ENCODE data around the gene TRIM41.

The TRIM41 gene

GRCh38 chr5:181259974-181260719 is 37.1 kb downstream of the TRIM41 start:
- Histone ChIP-seq H3K4me3 (ENCODE audit: severe bottlenecking) (peak overlapping the region; percentile 81), H3K4me1 (ENCODE audit: insufficient read depth, poor library complexity, severe bottlenecking) (peaks cover 14% of the 10 kb centered on the region), H3K36me3 (ENCODE audit: low read depth) (peaks cover 37% of the 10 kb centered on the region), H3K9me3 (ENCODE audit: severe bottlenecking) (no peaks in the 10 kb centered on the region), H3K27ac (ENCODE audit: poor library complexity, severe bottlenecking) (peak overlapping the region; percentile 72), H3K27me3 (ENCODE audit: insufficient read depth, poor library complexity, severe bottlenecking) (no peaks in the 10 kb centered on the region)
- ATAC-seq (ENCODE audit: low read depth): peak; percentile 1; the same call in 1 of the 3 replicates
- peak; percentile 21 for DNase-seq (ENCODE audit: low spot score)
- no peak for TF ChIP-seq CTCF (IDR thresholded peaks at IDR 0.05; ENCODE audit: poor library complexity, severe bottlenecking)

GRCh38 chr5:181260720-181261319 is 37.7 kb downstream of the TRIM41 start, which contains the start of gene TRIM52:
TRIM52 (minus strand) TSS chr5:181261143; CDS start chr5:181260813, 330 bp downstream.
- TF ChIP-seq CTCF (IDR thresholded peaks at IDR 0.05; ENCODE audit: poor library complexity, severe bottlenecking): no peak
- Histone ChIP-seq H3K4me1 (ENCODE audit: insufficient read depth, poor library complexity, severe bottlenecking) (peaks cover 9% of the 10 kb centered on the region), H3K4me3 (ENCODE audit: severe bottlenecking) (peak within 1 kb of the TSS; percentile 81), H3K27ac (ENCODE audit: poor library complexity, severe bottlenecking) (peak within 1 kb of the TSS; percentile 72), H3K27me3 (ENCODE audit: insufficient read depth, poor library complexity, severe bottlenecking) (no peaks in the 10 kb centered on the region), H3K36me3 (ENCODE audit: low read depth) (peaks cover 31% of the 10 kb centered on the region), H3K9me3 (ENCODE audit: severe bottlenecking) (no peaks in the 10 kb centered on the region)
- peak; percentile 95 for DNase-seq (ENCODE audit: low spot score)
- peak; percentile 81 for ATAC-seq (ENCODE audit: low read depth)

GRCh38 chr5:181261320-181262049 is 38.4 kb downstream of the TRIM41 start:
- peak; percentile 75 for DNase-seq (ENCODE audit: low spot score)

DNA sequence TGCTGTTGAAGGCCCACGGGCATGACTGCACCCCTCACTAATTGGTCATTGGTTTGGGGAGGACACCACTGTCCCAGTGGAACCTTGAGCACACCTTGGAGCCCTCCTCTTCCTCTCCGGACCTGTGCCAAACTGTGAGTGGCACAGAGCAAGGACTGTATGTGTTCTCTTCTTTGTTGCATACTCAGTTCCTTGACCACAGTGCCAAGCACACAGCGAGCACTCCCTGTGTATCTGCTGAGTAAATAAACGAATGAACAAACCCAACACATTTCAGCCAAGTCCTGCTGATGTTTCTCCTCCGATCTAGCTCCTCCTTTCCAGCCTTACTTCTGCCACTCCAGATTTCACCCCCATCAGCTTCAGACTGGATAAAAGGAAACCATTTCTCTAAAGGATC is 40.6 kb downstream of the TRIM41 start:
- Histone ChIP-seq H3K36me3 (ENCODE audit: low read depth) (peaks cover 8% of the 10 kb centered on the region), H3K27ac (ENCODE audit: poor library complexity, severe bottlenecking) (no peak overlapping the region), H3K4me1 (ENCODE audit: insufficient read depth, poor library complexity, severe bottlenecking) (peaks cover 3% of the 10 kb centered on the region), H3K4me3 (ENCODE audit: severe bottlenecking) (no peak overlapping the region), H3K9me3 (ENCODE audit: severe bottlenecking) (no peaks in the 10 kb centered on the region), H3K27me3 (ENCODE audit: insufficient read depth, poor library complexity, severe bottlenecking) (no peaks in the 10 kb centered on the region)
- DNase-seq (ENCODE audit: low spot score) (no peak), ATAC-seq (ENCODE audit: low read depth) (no peak)
- no peak for TF ChIP-seq CTCF (IDR thresholded peaks at IDR 0.05; ENCODE audit: poor library complexity, severe bottlenecking)

More at GRCh38 chr5:181261320-181262049, 38.4 kb downstream of the TRIM41 start:
- H3K9me3 ChIP-seq (ENCODE audit: severe bottlenecking): no peaks in the 10 kb centered on the region
- H3K36me3 ChIP-seq (ENCODE audit: low read depth): peaks cover 24% of the 10 kb centered on the region
- peak; percentile 54 for ATAC-seq (ENCODE audit: low read depth)
- H3K4me1 ChIP-seq (ENCODE audit: insufficient read depth, poor library complexity, severe bottlenecking): peaks cover 9% of the 10 kb centered on the region
- no peaks in the 10 kb centered on the region for H3K27me3 ChIP-seq (ENCODE audit: insufficient read depth, poor library complexity, severe bottlenecking)
- H3K27ac ChIP-seq (ENCODE audit: poor library complexity, severe bottlenecking): peak overlapping the region; percentile 72
- peak overlapping the region; percentile 81 for H3K4me3 ChIP-seq (ENCODE audit: severe bottlenecking)
- TF ChIP-seq CTCF (IDR thresholded peaks at IDR 0.05; ENCODE audit: poor library complexity, severe bottlenecking): no peak

Measured in RWPE2 (cell line).